GM12878 (cell line): Measurements from ENCODE around the gene PPP1R1C. TPM values are rescaled to one million over a fixed set of nuclear protein-coding genes. Genes with fewer than 3 reads are reported as not detected.

ENCODE experiments used
- ATAC-seq: fragments of 200-7000 bp; cut with Tn5 transposase; 3 replicates; pipeline ENCODE4 v1.9.1; 2020; ENCODE audit warnings: mild to moderate bottlenecking, moderate library complexity
- BruUV-seq: library from RNA; stranded (reverse); fragments of 400-500 nt; replicated peaks from 2 replicates; lab custom pipeline; 2021; lab: Mats Ljungman, UMichigan
- CTCF ChIA-PET: fragments of 300-600 bp; sonication (Branson Sonifier 250); formaldehyde crosslinking; extraction: SDS; loops from one replicate; lab custom pipeline; 2021; ENCODE audit warnings: inconsistent platforms; lab: Yijun Ruan, JAX
- POLR2A ChIA-PET: fragments of 350-600 bp; formaldehyde crosslinking; extraction: SDS; loops from one replicate; lab custom pipeline; 2021; ENCODE audit warnings: inconsistent platforms; lab: Charles Lee
- RAD21 ChIA-PET: fragments of 300-600 bp; sonication (Branson Sonifier 250); formaldehyde crosslinking; loops from one replicate; lab custom pipeline; 2023; ENCODE audit warnings: antibody characterized with exemption; ENCODE audit not compliant: unreplicated experiment; lab: Charles Lee
- SMC1A ChIA-PET: fragments of 300-600 bp; sonication (Branson Sonifier 250); formaldehyde crosslinking; loops from one replicate; lab custom pipeline; 2023; ENCODE audit not compliant: unreplicated experiment, uncharacterized antibody; lab: Charles Lee
- DNase-seq: peaks from one replicate; pipeline ENCODE4 v3.0.0-alpha.2; 2011; ENCODE audit warnings: low read depth, low spot score
- FAIRE-seq: peaks from 3 replicates; lab custom pipeline; 2011; peaks lifted over from hg19 to GRCh38; lab: Jason Lieb, UNC
- H2AFZ ChIP-seq: 2 replicates; pipeline ENCODE4 v1.6.0; 2011; ENCODE audit warnings: low read depth, low read length, control low read depth; ENCODE audit not compliant: control insufficient read depth
- H3K27ac ChIP-seq: 2 replicates; pipeline ENCODE4 v1.5.1; 2011; ENCODE audit warnings: control low read depth; ENCODE audit not compliant: control insufficient read depth, insufficient read depth
- H3K27me3 ChIP-seq, 2 experiments: replicated peaks in 1 of 2; 2 replicates each; pipeline versions ENCODE4 v1.6.0 to v1.6.1; 2011; ENCODE audit warnings: low read length in 1 of 2; ENCODE audit not compliant: control insufficient read depth in 2 of 2, insufficient read depth in 2 of 2
- H3K36me3 ChIP-seq, 2 experiments: 2 replicates each; pipeline ENCODE4 v1.5.1; 2011; ENCODE audit warnings: low read length in 1 of 2; ENCODE audit not compliant: control insufficient read depth in 2 of 2, insufficient read depth in 2 of 2
- H3K4me1 ChIP-seq: 2 replicates; pipeline ENCODE4 v1.6.1; 2011; ENCODE audit warnings: mild to moderate bottlenecking, low read length, moderate library complexity, mixed read lengths; ENCODE audit not compliant: control insufficient read depth, insufficient read depth
- H3K4me2 ChIP-seq: 2 replicates; pipeline ENCODE4 v1.6.0; 2011; ENCODE audit warnings: control low read depth; ENCODE audit not compliant: control insufficient read depth, insufficient read depth
- H3K4me3 ChIP-seq: fragments of 200-600 bp; sonication (generic); 2 replicates; pipeline ENCODE4 v1.5.1; 2016
- H3K79me2 ChIP-seq: 2 replicates; pipeline ENCODE4 v1.6.0; 2011; ENCODE audit warnings: low read length; ENCODE audit not compliant: control insufficient read depth, insufficient read depth
- H3K9ac ChIP-seq: 2 replicates; pipeline ENCODE4 v1.8.0; 2011; ENCODE audit warnings: low read length, control low read depth, mixed read lengths; ENCODE audit not compliant: control insufficient read depth, insufficient read depth
- H3K9me3 ChIP-seq: replicated peaks from 3 replicates; pipeline ENCODE4 v1.5.1; 2011; ENCODE audit warnings: mild to moderate bottlenecking, low read length; ENCODE audit not compliant: control insufficient read depth, insufficient read depth
- H4K20me1 ChIP-seq: 2 replicates; pipeline ENCODE4 v1.6.0; 2011; ENCODE audit not compliant: control insufficient read depth, insufficient read depth
- ASH2L ChIP-seq: fragments of 300-600, 200-600 bp; sonication (generic); IDR thresholded peaks from 2 replicates; pipeline ENCODE4 v1.6.1; 2017; ENCODE audit warnings: low read depth, mild to moderate bottlenecking, borderline replicate concordance
- BACH1 ChIP-seq: fragments of 450-650 bp; IDR thresholded peaks from 2 replicates; pipeline ENCODE4 v1.6.1; 2017; ENCODE audit warnings: mild to moderate bottlenecking, borderline replicate concordance
- BHLHE40 ChIP-seq, 2 experiments: fragments of 450-650 bp in 1 of 2; IDR thresholded peaks; 2 replicates each; pipeline ENCODE4 v1.6.1; 2011 to 2017; ENCODE audit warnings: low read depth in 2 of 2, borderline replicate concordance in 1 of 2, improper control_type of control experiment in 1 of 2, low read length in 1 of 2, mild to moderate bottlenecking in 1 of 2
- BRCA1 ChIP-seq: IDR thresholded peaks from 2 replicates; pipeline ENCODE4 v1.6.1; 2011; ENCODE audit warnings: low read depth, low read length, improper control_type of control experiment
- CBX3 ChIP-seq: fragments of 200-600 bp; sonication (generic); IDR thresholded peaks from 2 replicates; pipeline ENCODE4 v1.6.1; 2016; ENCODE audit warnings: low read depth, borderline replicate concordance
- CHD1 ChIP-seq: IDR thresholded peaks from 2 replicates; pipeline ENCODE4 v1.6.1; 2012; ENCODE audit warnings: low read depth, low read length, improper control_type of control experiment
- DPF2 ChIP-seq: fragments of 450-650 bp; IDR thresholded peaks from 2 replicates; pipeline ENCODE4 v1.6.1; 2017; ENCODE audit warnings: mild to moderate bottlenecking
- EED ChIP-seq: sonication (generic); IDR thresholded peaks from 2 replicates; pipeline ENCODE4 v1.6.1; 2016; ENCODE audit warnings: antibody characterized with exemption, low read depth
- EP300 ChIP-seq, 2 experiments: fragments of 150-350 bp in 1 of 2; IDR thresholded peaks; 2 replicates each; pipeline ENCODE4 v1.6.1; 2011 to 2012; ENCODE audit warnings: low read depth in 2 of 2, low read length in 2 of 2, borderline replicate concordance in 1 of 2, improper control_type of control experiment in 1 of 2, inconsistent platforms in 1 of 2; ENCODE audit not compliant: control insufficient read depth in 1 of 2
- FOXK2 ChIP-seq: fragments of 450-650 bp; IDR thresholded peaks from 2 replicates; pipeline ENCODE4 v1.6.1; 2017; ENCODE audit warnings: mild to moderate bottlenecking, moderate library complexity
- HCFC1 ChIP-seq: fragments of 150-350 bp; IDR thresholded peaks from 2 replicates; pipeline ENCODE4 v1.6.1; 2014; ENCODE audit warnings: low read length
- IKZF2 ChIP-seq, 2 experiments: fragments of 450-650 bp; IDR thresholded peaks; 2 replicates each; pipeline ENCODE4 v1.6.1; 2017; ENCODE audit warnings: mild to moderate bottlenecking in 2 of 2, moderate library complexity in 2 of 2
- MEF2B ChIP-seq: fragments of 450-650 bp; IDR thresholded peaks from 2 replicates; pipeline ENCODE4 v1.6.1; 2018; ENCODE audit warnings: mild to moderate bottlenecking, moderate library complexity; ENCODE audit not compliant: partially characterized antibody, poor library complexity, severe bottlenecking
- NR2C2 ChIP-seq: IDR thresholded peaks from 2 replicates; pipeline ENCODE4 v1.6.1; 2011; ENCODE audit warnings: borderline replicate concordance, low read depth; ENCODE audit not compliant: control insufficient read depth, insufficient read length
- NR2F1 ChIP-seq: fragments of 450-650 bp; conservative IDR thresholded peaks from 2 replicates; pipeline ENCODE4 v1.6.1; 2017; ENCODE audit warnings: mild to moderate bottlenecking
- PML ChIP-seq: IDR thresholded peaks from 2 replicates; pipeline ENCODE4 v1.6.1; 2012; ENCODE audit warnings: low read length, inconsistent platforms
- RFX5 ChIP-seq: IDR thresholded peaks from 2 replicates; pipeline ENCODE4 v1.6.1; 2011; ENCODE audit warnings: low read depth, low read length, improper control_type of control experiment
- SREBF1 ChIP-seq: IDR thresholded peaks from 2 replicates; pipeline ENCODE4 v1.6.1; 2012; ENCODE audit warnings: mild to moderate bottlenecking, low read length
- SUPT20H ChIP-seq: IDR thresholded peaks from 2 replicates; pipeline ENCODE4 v1.6.1; 2011; ENCODE audit warnings: low read depth, mild to moderate bottlenecking, low read length, moderate library complexity, borderline replicate concordance; ENCODE audit not compliant: control insufficient read depth
- TCF12 ChIP-seq: IDR thresholded peaks from 2 replicates; pipeline ENCODE4 v1.6.1; 2011; ENCODE audit warnings: low read depth, mild to moderate bottlenecking, low read length
- YBX1 ChIP-seq: fragments of 450-650 bp; IDR thresholded peaks from 2 replicates; pipeline ENCODE4 v1.6.1; 2016; ENCODE audit warnings: antibody characterized with exemption
- ZNF207 ChIP-seq: fragments of 450-650 bp; IDR thresholded peaks from 2 replicates; pipeline ENCODE4 v1.6.1; 2014; ENCODE audit warnings: antibody characterized with exemption, mild to moderate bottlenecking, borderline replicate concordance
- WGBS: methylation state at CpG from one replicate; pipeline ENCODE4 v1.1.6; 2016; ENCODE audit warnings: low lambda C conversion rate; ENCODE audit not compliant: insufficient replicate concordance, insufficient coverage; ENCODE audit errors: missing lambda C conversion rate; 5-methylcytosine and 5-hydroxymethylcytosine counted together
- in situ Hi-C: fragments of 300-500 bp; cut with MboI; formaldehyde crosslinking; loops from 9 replicates; pipeline ENCODE4 v1.14.3; 2018; ENCODE audit warnings: mixed read lengths
- intact Hi-C: fragments of 100-400 bp; cut with micrococcal nuclease; formaldehyde crosslinking; loops from one replicate; pipeline ENCODE4 v1.14.2; 2022; ENCODE audit not compliant: unreplicated experiment
- polyA plus RNA-seq, 11 experiments: library from polyadenylated mRNA; depleted of rRNA in 4 of 11; unstranded in 6 of 11; stranded (reverse) in 5 of 11; fragments of >200 nt; fragmentation: Nextera tagmentation in 4 of 11; fragmentation: Illumina TruSeq in 1 of 11; extraction: Ambion mirVana in 4 of 11; extraction: Trizol in 1 of 11; gene quantifications; 1 replicate in 1 of 11; 2 replicates in 10 of 11; pipeline versions ENCODE4 v1.2.1 to v1.2.3, GENCODE V29; 2011 to 2016; ENCODE audit warnings: inconsistent platforms in 2 of 11, missing spikeins in 2 of 11, low read depth in 1 of 11
- total RNA-seq, 4 experiments: library from RNA; depleted of rRNA in 3 of 4; stranded (reverse); fragments of >200 nt in 3 of 4; fragmentation: Illumina TruSeq in 1 of 4; extraction: Trizol in 1 of 4; gene quantifications; 2 replicates each; pipeline versions ENCODE4 v1.2.1 to v1.2.3, GENCODE V29; 2013 to 2021
- TF ChIP-seq, protein P1 (sequence below): fragments of 450-650 bp; IDR thresholded peaks from 2 replicates; pipeline ENCODE4 v1.6.1; 2017; ENCODE audit warnings: mild to moderate bottlenecking, low read depth, inconsistent platforms; ENCODE audit not compliant: poor library complexity, severe bottlenecking
- TF ChIP-seq, protein P2 (sequence below): fragments of 450-650 bp; IDR thresholded peaks from 2 replicates; pipeline ENCODE4 v1.6.1; 2017; ENCODE audit warnings: borderline replicate concordance

PPP1R1C gene
- total and polyA plus RNA-seq, 10 of the 15 experiments (the other 5 are each of a cell fraction or from before 2014, with no cell fraction given): 0.11 TPM; not detected in 9

DNA sequence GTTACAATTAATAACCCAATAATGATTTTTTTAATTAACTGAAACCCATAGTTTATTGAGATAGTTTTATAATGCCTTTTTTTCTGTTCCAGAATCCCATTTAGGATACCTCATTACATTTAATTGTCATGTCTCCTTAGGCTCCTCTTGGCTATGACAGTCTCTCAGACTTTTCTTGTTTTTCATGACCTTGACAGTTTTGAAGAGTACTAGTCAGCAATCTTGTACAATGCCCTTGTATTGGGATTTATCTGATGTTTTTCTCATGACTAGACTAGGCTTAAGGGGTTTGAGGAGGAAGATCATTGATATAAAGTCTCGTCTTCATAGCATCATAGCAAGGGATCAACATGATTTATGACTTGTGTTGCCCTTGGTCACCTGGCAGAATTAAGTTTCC is 72.4 kb downstream of the PPP1R1C start (continued):
- TF ChIP-seq ZNF207: no peak
- TF ChIP-seq, protein P1, sequence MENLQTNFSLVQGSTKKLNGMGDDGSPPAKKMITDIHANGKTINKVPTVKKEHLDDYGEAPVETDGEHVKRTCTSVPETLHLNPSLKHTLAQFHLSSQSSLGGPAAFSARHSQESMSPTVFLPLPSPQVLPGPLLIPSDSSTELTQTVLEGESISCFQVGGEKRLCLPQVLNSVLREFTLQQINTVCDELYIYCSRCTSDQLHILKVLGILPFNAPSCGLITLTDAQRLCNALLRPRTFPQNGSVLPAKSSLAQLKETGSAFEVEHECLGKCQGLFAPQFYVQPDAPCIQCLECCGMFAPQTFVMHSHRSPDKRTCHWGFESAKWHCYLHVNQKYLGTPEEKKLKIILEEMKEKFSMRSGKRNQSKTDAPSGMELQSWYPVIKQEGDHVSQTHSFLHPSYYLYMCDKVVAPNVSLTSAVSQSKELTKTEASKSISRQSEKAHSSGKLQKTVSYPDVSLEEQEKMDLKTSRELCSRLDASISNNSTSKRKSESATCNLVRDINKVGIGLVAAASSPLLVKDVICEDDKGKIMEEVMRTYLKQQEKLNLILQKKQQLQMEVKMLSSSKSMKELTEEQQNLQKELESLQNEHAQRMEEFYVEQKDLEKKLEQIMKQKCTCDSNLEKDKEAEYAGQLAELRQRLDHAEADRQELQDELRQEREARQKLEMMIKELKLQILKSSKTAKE: no peak
- no peak for TF ChIP-seq BHLHE40 (IDR thresholded peaks at IDR 0.05; ENCODE audit: borderline replicate concordance in 1 of 2, low read depth in 2 of 2, low read length in 1 of 2)
- no peak for TF ChIP-seq IKZF2 (IDR thresholded peaks at IDR 0.05)
- TF ChIP-seq TCF12: no peak
- no peak for TF ChIP-seq BRCA1
- no peak for TF ChIP-seq HCFC1
- no peak for TF ChIP-seq SUPT20H

DNA sequence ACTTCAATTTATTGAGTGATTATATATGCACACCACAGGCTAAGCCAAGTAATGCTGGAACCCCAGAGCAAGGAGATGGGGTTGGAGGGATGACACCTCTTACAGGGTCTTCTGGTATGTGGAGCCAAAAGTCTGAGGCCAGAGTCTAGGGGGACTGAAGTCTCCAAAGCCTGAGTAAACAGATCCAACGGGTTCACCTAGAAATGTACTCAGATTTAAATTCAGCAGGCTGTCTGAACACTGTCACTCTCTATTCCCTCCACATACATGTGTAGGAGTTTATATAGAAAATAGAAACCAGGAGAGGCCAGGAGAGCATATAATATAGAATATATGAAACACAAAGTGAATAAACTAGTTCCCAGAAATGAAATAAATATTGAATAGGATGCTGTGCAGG is 76.1 kb downstream of the PPP1R1C start:
- no peaks in the 10 kb centered on the region for H3K4me1 ChIP-seq
- H3K4me2 ChIP-seq: no peak overlapping the region
- H3K27me3 ChIP-seq: no peaks in the 10 kb centered on the region
- H3K4me3 ChIP-seq: no peak overlapping the region
- H3K9me3 ChIP-seq: no peaks in the 10 kb centered on the region
- H3K27ac ChIP-seq: no peak overlapping the region
- no peak for ATAC-seq
- DNase-seq: no peak
- BruUV-seq: no TSS peak
- no peaks in the 10 kb centered on the region for H3K79me2 ChIP-seq
- ChIA-PET RAD21 (no interaction called here), CTCF (no interaction called here), POLR2A (no interaction called here), SMC1A (no interaction called here)
- H4K20me1 ChIP-seq: no peaks in the 10 kb centered on the region
- no peak for FAIRE-seq
- H3K36me3 ChIP-seq: no peaks in the 10 kb centered on the region
- in situ Hi-C loops (no loop called here), intact Hi-C loops (no loop called here)
- H2AFZ ChIP-seq: no peak overlapping the region
- 0% methylated on average over 1 of the region's 1 CpG for WGBS
- H3K9ac ChIP-seq: no peak overlapping the region
- TF ChIP-seq CBX3 (no peak), SREBF1 (no peak), IKZF2 (IDR thresholded peaks at IDR 0.05) (no peak), DPF2 (no peak), ASH2L (no peak), EP300 (IDR thresholded peaks at IDR 0.05; ENCODE audit: borderline replicate concordance in 1 of 2, control insufficient read depth in 1 of 2, low read depth in 2 of 2, low read length in 2 of 2) (no peak), PML (no peak), YBX1 (no peak), HCFC1 (no peak), BHLHE40 (IDR thresholded peaks at IDR 0.05; ENCODE audit: borderline replicate concordance in 1 of 2, low read depth in 2 of 2, low read length in 1 of 2) (no peak), FOXK2 (no peak), NR2C2 (no peak), MEF2B (no peak), CHD1 (no peak), RFX5 (no peak), NR2F1 (no peak), EED (no peak), BACH1 (no peak)
- TF ChIP-seq, protein P2, sequence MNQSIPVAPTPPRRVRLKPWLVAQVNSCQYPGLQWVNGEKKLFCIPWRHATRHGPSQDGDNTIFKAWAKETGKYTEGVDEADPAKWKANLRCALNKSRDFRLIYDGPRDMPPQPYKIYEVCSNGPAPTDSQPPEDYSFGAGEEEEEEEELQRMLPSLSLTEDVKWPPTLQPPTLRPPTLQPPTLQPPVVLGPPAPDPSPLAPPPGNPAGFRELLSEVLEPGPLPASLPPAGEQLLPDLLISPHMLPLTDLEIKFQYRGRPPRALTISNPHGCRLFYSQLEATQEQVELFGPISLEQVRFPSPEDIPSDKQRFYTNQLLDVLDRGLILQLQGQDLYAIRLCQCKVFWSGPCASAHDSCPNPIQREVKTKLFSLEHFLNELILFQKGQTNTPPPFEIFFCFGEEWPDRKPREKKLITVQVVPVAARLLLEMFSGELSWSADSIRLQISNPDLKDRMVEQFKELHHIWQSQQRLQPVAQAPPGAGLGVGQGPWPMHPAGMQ: no peak
